AG04449 (cell line): ENCODE measurements around the gene NACA.

Experiments
- CTCF ChIA-PET: fragments of 350-600 bp; formaldehyde crosslinking; extraction: SDS; loops from one replicate; lab custom pipeline; 2021; ENCODE audit warnings: antibody characterized with exemption; lab: Yijun Ruan, JAX
- POLR2A ChIA-PET: fragments of 400-600, 350-600 bp; formaldehyde crosslinking; extraction: SDS; loops from one replicate; lab custom pipeline; 2020; ENCODE audit warnings: antibody characterized with exemption, inconsistent platforms; lab: Yijun Ruan, JAX
- DNase-seq: peaks from one replicate; pipeline ENCODE4 v3.0.0-alpha.2; 2010; ENCODE audit warnings: low read depth, low spot score
- H3K4me3 ChIP-seq: 2 replicates; pipeline ENCODE4 v1.5.1; 2011; ENCODE audit warnings: low read depth, mild to moderate bottlenecking, control low read depth, low read length
- CTCF ChIP-seq: IDR thresholded peaks from one replicate; pipeline ENCODE4 v1.5.1; 2011; ENCODE audit warnings: mild to moderate bottlenecking, moderate library complexity, low read length, control low read depth, inconsistent platforms; ENCODE audit not compliant: insufficient read depth; ENCODE audit errors: missing control alignments

Gene NACA

GRCh38 chr12:56687223-56688128 lies 37.6 kb downstream of the NACA start:
- TF ChIP-seq CTCF, result no peak
- POLR2A ChIA-PET, result interaction anchor here (1.0 to 1.9 kb wide), 3 partner anchors 11 to 42 kb away, joined by 3 to 9 read pairs (median 3); partner anchors contain the start of genes ATP5F1B and NACA
- CTCF ChIA-PET, result interaction anchor here (1.5 to 5.8 kb wide), 2 partner anchors 51 to 52 kb away, joined by 6 to 26 read pairs; no protein-coding TSS in a partner anchor
- H3K4me3 ChIP-seq, result peak overlapping the region; percentile 95
- DNase-seq, result no peak

- ChIA-PET POLR2A (interaction anchor here (0.6 kb wide), 1 partner anchor 1042 kb away, joined by 3 read pairs; no protein-coding TSS in a partner anchor), CTCF (interaction anchor here (0.7 to 5.8 kb wide), 6 partner anchors 10 to 49 kb away, joined by 3 to 26 read pairs (median 3); no protein-coding TSS in a partner anchor)
- DNase-seq, result no peak
- peak overlapping the region; percentile 40 for H3K4me3 ChIP-seq
- no peak for TF ChIP-seq CTCF
Observed at GRCh38 chr12:56684745-56685359, 40.2 kb downstream of the NACA start.

GRCh38 chr12:56682323-56682722 lies 42.8 kb downstream of the NACA start:
- ChIA-PET POLR2A (interaction anchor here (0.6 kb wide), 1 partner anchor 266 kb away, joined by 3 read pairs; no protein-coding TSS in a partner anchor), CTCF (interaction anchor here (0.9 to 5.8 kb wide), 2 partner anchors 14 to 47 kb away, joined by 3 to 26 read pairs; no protein-coding TSS in a partner anchor)
- no peak for DNase-seq
- H3K4me3 ChIP-seq, result no peak overlapping the region
- TF ChIP-seq CTCF, result no peak

GRCh38 chr12:56679883-56680575 lies 45.1 kb downstream of the NACA start:
- CTCF ChIA-PET, result interaction anchor here (0.6 kb wide), 1 partner anchor 15 kb away, joined by 4 read pairs; no protein-coding TSS in a partner anchor
- POLR2A ChIA-PET, result no interaction called here
- H3K4me3 ChIP-seq, result no peak overlapping the region
- DNase-seq, result no peak
- TF ChIP-seq CTCF, result no peak

GRCh38 chr12:56678852-56679251 lies 46.2 kb downstream of the NACA start:
- no peak for DNase-seq
- ChIA-PET POLR2A (no interaction called here), CTCF (no interaction called here)
- no peak overlapping the region for H3K4me3 ChIP-seq
- no peak for TF ChIP-seq CTCF
